Measurements from ENCODE around the gene ST6GALNAC4. TPM values are rescaled to one million over a fixed set of nuclear protein-coding genes. Genes with fewer than 3 reads are reported as not detected.

ST6GALNAC4 gene, protein sequence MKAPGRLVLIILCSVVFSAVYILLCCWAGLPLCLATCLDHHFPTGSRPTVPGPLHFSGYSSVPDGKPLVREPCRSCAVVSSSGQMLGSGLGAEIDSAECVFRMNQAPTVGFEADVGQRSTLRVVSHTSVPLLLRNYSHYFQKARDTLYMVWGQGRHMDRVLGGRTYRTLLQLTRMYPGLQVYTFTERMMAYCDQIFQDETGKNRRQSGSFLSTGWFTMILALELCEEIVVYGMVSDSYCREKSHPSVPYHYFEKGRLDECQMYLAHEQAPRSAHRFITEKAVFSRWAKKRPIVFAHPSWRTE
- 11.9 and 17.5 TPM in 2 replicates for total RNA-seq (ENCODE audit: low replicate concordance)
- long read RNA-seq, partial matches to known transcripts = 0 of 1 reads
- long read RNA-seq, other reads (novel, unspliced or antisense) = 0 of 1 reads

DNA sequence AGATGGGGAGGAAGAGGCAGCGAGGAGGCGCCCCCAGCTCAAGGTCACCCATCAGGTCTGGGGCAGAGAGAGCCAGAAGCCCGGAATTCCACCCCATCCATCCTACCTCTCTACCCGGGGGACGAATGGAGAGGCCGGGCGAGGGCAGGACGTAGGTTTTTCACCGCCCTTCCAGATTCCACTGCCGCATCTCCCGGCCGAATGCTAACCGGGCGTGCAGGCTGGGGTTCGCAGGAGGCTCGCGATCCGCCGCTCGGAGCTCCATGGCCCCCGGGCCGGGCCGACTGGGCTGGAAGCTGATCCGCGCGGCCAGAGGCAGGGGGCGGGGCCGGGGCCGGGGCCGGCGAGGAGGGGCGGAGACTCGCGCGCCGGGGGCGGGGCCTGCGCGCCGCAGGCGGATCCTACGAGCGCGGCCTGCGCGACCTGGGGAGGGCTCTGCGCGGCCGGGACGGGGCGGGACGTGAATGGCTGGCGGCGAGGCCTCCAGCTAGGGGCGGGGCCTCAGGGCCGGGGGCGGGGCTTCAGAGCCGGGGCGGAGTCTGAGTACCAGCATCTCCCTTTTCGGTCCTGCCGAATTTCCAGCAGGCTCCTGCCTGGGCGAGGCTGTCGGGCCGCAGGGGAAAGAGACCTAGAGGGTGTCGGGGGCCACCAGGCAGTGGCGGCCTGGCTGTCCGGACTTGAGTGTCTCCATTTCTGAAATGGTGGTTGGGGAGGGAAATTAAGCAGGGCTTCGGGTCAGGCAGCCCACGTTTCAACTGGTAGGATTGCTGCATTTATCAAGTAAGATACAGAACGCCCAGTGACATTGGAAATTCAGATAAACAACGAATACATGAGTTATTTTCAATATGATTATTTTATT, at the start of gene ST6GALNAC4:
Gene ST6GALNAC4, minus strand, starts transcription at position 322 of the 862 bp plus-strand sequence. CDS start 622 bp downstream, outside the sequence.
- H3K27ac Mint-ChIP-seq = no peak within 1 kb of the TSS
- TF ChIP-seq, protein P1, sequence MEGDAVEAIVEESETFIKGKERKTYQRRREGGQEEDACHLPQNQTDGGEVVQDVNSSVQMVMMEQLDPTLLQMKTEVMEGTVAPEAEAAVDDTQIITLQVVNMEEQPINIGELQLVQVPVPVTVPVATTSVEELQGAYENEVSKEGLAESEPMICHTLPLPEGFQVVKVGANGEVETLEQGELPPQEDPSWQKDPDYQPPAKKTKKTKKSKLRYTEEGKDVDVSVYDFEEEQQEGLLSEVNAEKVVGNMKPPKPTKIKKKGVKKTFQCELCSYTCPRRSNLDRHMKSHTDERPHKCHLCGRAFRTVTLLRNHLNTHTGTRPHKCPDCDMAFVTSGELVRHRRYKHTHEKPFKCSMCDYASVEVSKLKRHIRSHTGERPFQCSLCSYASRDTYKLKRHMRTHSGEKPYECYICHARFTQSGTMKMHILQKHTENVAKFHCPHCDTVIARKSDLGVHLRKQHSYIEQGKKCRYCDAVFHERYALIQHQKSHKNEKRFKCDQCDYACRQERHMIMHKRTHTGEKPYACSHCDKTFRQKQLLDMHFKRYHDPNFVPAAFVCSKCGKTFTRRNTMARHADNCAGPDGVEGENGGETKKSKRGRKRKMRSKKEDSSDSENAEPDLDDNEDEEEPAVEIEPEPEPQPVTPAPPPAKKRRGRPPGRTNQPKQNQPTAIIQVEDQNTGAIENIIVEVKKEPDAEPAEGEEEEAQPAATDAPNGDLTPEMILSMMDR (conservative IDR thresholded peaks at IDR 0.05) = no peak
- H3K9me3 Mint-ChIP-seq = no peaks in the 10 kb centered on the region
- H3K27me3 Mint-ChIP-seq = no peaks in the 10 kb centered on the region
- H3K4me3 Mint-ChIP-seq = peak within 1 kb of the TSS; percentile 84
- peak; percentile 94 for DNase-seq (ENCODE audit: extremely low spot score, unreplicated experiment)
- H3K4me1 Mint-ChIP-seq (ENCODE audit: unreplicated experiment) = peaks cover 23% of the 10 kb centered on the region
- no peaks in the 10 kb centered on the region for H3K36me3 Mint-ChIP-seq

DNA sequence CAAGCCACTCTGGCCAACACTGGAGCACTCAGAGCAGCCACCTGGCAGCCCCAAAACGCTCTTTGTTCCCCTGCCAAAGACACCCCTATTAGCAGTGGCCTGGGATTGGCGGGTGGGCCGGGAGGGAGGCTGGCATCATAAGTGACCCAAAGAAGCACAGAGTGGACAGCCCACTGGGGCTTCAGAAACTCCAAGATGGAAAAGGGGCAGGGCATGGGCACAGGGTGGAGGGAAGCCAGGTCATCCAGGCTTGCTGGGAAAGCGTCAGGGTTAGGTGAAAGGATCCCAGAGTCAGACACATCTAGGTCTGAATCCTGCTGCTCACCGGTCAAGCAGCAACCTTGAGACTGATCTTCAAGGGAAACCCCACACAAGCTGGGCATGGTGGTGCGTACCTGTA, 49.1 kb upstream of the ST6GALNAC4 start:
- Mint-ChIP-seq H3K9me3 (no peaks in the 10 kb centered on the region), H3K4me1 (ENCODE audit: unreplicated experiment) (peaks cover 65% of the 10 kb centered on the region), H3K4me3 (peak overlapping the region; percentile 80), H3K27me3 (no peaks in the 10 kb centered on the region), H3K36me3 (peaks cover 7% of the 10 kb centered on the region), H3K27ac (peak overlapping the region; percentile 96)
- TF ChIP-seq, protein P1 (conservative IDR thresholded peaks at IDR 0.05) = no peak
- DNase-seq (ENCODE audit: extremely low spot score, unreplicated experiment) = no peak

DNA sequence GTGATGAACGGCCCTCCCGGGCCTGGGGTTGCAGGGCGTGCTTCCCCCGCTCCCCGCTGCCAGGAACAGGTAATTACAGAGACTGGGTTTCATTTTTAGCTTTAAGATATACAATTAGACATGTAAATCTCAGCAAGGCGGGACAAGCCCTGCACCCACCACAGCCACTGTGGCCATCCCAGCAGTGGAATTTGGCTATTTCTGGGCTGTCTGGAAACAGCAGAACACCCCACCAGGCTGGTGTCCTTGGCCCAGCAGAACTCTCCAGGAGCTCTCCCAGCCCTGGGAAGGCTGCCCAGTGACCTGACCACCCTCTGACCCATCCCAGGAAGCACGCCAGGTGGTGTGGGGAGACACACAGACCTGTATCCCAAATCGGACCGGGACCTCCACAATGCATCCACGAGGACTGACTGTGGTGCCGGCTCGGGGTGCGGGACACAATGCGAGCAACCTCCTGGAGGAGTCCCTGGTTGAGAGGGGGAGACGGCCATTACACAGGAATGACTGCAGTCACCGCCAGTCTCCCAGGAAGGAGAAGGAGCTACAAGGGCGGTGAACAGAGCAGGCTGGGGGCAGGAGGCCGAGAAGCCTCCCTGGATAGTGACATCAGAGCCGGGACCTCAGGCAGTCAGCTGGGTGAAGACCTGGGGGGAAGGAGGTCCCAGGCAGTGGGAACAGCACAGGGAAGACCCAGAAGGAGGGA, 46.7 kb upstream of the ST6GALNAC4 start:
- peak overlapping the region; percentile 28 for H3K4me3 Mint-ChIP-seq
- H3K4me1 Mint-ChIP-seq (ENCODE audit: unreplicated experiment) = peaks cover 54% of the 10 kb centered on the region
- peak overlapping the region; percentile 77 for H3K27ac Mint-ChIP-seq

DNA sequence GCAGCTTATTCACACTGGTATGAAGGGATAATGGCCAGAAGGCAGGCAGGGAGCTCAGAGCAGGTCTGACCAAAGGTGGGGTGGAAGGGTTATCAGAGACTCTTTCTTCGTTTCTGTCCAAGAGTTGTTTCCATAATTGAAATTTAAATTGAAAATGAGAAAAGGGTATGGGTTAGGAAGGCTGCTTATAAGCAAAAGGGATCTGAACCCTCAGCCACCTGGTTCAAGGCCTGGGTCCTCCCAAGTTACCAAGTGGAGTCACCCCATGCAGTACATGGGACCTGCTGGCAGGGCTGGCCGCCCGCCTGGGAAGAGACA, 46.2 kb upstream of the ST6GALNAC4 start:
- Mint-ChIP-seq H3K27ac (peak overlapping the region; percentile 77), H3K9me3 (no peaks in the 10 kb centered on the region), H3K27me3 (no peaks in the 10 kb centered on the region), H3K4me1 (ENCODE audit: unreplicated experiment) (peaks cover 49% of the 10 kb centered on the region), H3K36me3 (peaks cover 11% of the 10 kb centered on the region), H3K4me3 (peak overlapping the region; percentile 28)
- no peak for DNase-seq (ENCODE audit: extremely low spot score, unreplicated experiment)
- TF ChIP-seq, protein P1 (conservative IDR thresholded peaks at IDR 0.05) = no peak

More for the DNA sequence above, 46.7 kb upstream of the ST6GALNAC4 start:
- no peaks in the 10 kb centered on the region for H3K9me3 Mint-ChIP-seq
- DNase-seq (ENCODE audit: extremely low spot score, unreplicated experiment) = no peak
- no peaks in the 10 kb centered on the region for H3K27me3 Mint-ChIP-seq
- TF ChIP-seq, protein P1 (conservative IDR thresholded peaks at IDR 0.05) = no peak
- peaks cover 10% of the 10 kb centered on the region for H3K36me3 Mint-ChIP-seq

DNA sequence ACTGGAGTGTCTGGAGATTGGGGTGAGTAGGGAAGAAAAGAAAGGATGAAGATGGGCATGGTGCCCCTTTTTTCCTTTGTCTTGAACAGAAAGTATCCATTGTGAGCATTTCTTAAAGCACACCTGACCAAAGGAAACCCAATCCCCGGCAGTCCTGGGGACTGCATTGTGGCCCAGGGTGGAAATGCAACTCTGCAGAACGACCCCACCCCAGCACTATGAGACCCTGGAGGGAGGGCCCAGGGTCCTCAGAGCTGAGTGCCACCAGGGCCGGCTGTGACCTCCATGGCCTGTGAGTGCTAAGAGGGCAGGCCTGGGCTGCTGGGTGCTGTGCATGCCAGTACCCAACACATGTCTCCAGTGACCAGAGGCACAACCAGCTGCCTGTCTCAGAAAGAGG, 45.4 kb upstream of the ST6GALNAC4 start:
- Mint-ChIP-seq H3K36me3 (peaks cover 14% of the 10 kb centered on the region), H3K27ac (peak overlapping the region; percentile 77), H3K4me3 (no peak overlapping the region), H3K27me3 (no peaks in the 10 kb centered on the region), H3K4me1 (ENCODE audit: unreplicated experiment) (peaks cover 48% of the 10 kb centered on the region), H3K9me3 (no peaks in the 10 kb centered on the region)
- TF ChIP-seq, protein P1 (conservative IDR thresholded peaks at IDR 0.05) = no peak
- DNase-seq (ENCODE audit: extremely low spot score, unreplicated experiment) = no peak

Data from type B pancreatic cell (in vitro differentiated cells).